ENCODE measurements around the gene EFCAB9.

DNA sequence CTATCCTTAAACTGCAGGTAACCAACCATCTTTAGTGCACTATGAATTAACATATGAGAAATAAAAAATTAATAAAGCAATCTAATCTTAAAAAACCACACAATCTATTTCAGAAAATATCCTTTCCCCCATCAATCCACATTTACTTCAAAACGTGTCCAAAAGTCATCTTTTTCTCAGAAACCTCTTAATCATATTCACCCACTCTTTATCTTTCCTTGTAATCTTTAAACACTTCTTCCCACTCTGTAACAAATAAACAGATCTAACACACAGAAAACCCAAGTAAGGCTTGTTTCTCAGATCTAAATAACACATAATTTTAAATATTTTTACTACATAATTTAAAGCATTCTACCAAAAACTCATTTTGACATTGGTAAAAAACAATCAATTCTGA, 44.4 kb downstream of the EFCAB9 start:
- TF ChIP-seq, protein P1, sequence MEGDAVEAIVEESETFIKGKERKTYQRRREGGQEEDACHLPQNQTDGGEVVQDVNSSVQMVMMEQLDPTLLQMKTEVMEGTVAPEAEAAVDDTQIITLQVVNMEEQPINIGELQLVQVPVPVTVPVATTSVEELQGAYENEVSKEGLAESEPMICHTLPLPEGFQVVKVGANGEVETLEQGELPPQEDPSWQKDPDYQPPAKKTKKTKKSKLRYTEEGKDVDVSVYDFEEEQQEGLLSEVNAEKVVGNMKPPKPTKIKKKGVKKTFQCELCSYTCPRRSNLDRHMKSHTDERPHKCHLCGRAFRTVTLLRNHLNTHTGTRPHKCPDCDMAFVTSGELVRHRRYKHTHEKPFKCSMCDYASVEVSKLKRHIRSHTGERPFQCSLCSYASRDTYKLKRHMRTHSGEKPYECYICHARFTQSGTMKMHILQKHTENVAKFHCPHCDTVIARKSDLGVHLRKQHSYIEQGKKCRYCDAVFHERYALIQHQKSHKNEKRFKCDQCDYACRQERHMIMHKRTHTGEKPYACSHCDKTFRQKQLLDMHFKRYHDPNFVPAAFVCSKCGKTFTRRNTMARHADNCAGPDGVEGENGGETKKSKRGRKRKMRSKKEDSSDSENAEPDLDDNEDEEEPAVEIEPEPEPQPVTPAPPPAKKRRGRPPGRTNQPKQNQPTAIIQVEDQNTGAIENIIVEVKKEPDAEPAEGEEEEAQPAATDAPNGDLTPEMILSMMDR (conservative IDR thresholded peaks at IDR 0.05; ENCODE audit: low read length): no peak
- no peak for TF ChIP-seq EZH2phosphoT487 (IDR thresholded peaks at IDR 0.05; ENCODE audit: borderline replicate concordance, low read depth, low read length)

All from OCI-LY7 (cell line).